DOHH2 (cell line): Measurements from ENCODE around the gene ADAM10.

Experiments
- EZH2phosphoT487 ChIP-seq: fragments of 200-600 bp; sonication (generic); IDR thresholded peaks from 2 replicates; pipeline ENCODE4 v1.6.1; 2017; ENCODE audit warnings: borderline replicate concordance, mild to moderate bottlenecking, antibody characterized with exemption, low read length, moderate library complexity, mixed read lengths
- TF ChIP-seq, protein P1 (sequence below): fragments of 200-600 bp; sonication (generic); IDR thresholded peaks from one replicate; pipeline ENCODE4 v1.5.1; 2014; ENCODE audit warnings: antibody characterized with exemption, mild to moderate bottlenecking, low read depth, low read length; ENCODE audit not compliant: poor library complexity, severe bottlenecking

DNA sequence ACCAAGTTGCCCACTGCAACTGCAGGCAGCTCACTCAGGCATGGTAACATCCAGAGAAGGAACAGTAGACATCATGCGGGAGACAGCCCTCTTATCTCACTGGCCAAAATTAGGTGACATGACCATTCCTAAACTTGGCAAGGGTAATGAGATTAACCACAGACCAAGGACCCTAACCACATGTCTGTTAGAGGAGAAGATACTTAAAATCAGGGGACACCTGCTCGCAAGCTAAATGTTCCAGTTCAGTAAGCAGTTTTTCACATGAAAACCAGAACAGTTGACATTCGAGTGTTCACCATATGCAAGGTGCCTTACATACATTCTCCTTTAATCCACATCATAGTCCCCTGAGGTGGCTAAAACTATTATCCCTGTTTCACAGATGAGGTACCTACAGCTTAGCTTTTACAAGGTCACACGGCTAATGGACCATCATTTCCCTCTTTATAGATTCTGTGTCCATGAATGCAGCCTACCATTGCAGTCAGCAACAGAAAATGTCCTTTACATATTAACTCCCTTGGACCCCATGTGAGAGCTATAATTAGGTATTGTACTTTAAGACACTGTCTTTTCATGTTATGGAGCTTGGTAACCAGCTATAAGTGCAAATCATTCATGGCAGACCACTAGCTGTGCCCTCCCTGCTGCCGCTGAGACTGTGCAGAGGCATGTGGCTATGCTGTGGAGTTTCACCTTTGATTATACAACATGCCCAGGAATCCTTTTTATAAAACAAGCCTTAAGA, 163.6 kb downstream of the ADAM10 start:
- TF ChIP-seq, protein P1, sequence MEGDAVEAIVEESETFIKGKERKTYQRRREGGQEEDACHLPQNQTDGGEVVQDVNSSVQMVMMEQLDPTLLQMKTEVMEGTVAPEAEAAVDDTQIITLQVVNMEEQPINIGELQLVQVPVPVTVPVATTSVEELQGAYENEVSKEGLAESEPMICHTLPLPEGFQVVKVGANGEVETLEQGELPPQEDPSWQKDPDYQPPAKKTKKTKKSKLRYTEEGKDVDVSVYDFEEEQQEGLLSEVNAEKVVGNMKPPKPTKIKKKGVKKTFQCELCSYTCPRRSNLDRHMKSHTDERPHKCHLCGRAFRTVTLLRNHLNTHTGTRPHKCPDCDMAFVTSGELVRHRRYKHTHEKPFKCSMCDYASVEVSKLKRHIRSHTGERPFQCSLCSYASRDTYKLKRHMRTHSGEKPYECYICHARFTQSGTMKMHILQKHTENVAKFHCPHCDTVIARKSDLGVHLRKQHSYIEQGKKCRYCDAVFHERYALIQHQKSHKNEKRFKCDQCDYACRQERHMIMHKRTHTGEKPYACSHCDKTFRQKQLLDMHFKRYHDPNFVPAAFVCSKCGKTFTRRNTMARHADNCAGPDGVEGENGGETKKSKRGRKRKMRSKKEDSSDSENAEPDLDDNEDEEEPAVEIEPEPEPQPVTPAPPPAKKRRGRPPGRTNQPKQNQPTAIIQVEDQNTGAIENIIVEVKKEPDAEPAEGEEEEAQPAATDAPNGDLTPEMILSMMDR: no peak
- TF ChIP-seq EZH2phosphoT487: no peak
